CD4-positive, CD25-positive, alpha-beta regulatory T cell (primary cell): ENCODE results near the gene MTREX. TPM values are rescaled to one million over a fixed set of nuclear protein-coding genes. Genes with fewer than 3 reads are reported as not detected.

Experiments used
- ATAC-seq, 2 donors: fragments of 150-1000 bp; cut with Tn5 transposase; one replicate each; pipeline ENCODE4 v1.10.0; 2021; ENCODE audit warnings: low read depth in 2 of 2, moderate number of reproducible peaks in 2 of 2, moderate library complexity in 1 of 2
- DNase-seq, 3 donors: peaks; one replicate each; pipeline versions ENCODE4 v3.0.0 to v3.0.0-alpha.2; 2012 to 2022; ENCODE audit warnings: mixed read lengths in 1 of 3
- H3K27ac ChIP-seq: one replicate; pipeline ENCODE4 v1.7.0; 2013; ENCODE audit warnings: mild to moderate bottlenecking, low read length; ENCODE audit not compliant: insufficient read depth, poor library complexity, severe bottlenecking
- H3K27me3 ChIP-seq: one replicate; pipeline ENCODE4 v1.7.0; 2013; ENCODE audit warnings: low read length; ENCODE audit not compliant: control insufficient read depth, insufficient read depth
- H3K36me3 ChIP-seq: one replicate; pipeline ENCODE4 v1.7.0; 2013; ENCODE audit warnings: mild to moderate bottlenecking, low read length, moderate library complexity; ENCODE audit not compliant: control insufficient read depth, insufficient read depth
- H3K4me1 ChIP-seq: 2 replicates; pipeline ENCODE4 v1.7.0; 2013; ENCODE audit warnings: mild to moderate bottlenecking, low read length; ENCODE audit not compliant: insufficient read depth, control insufficient read depth, poor library complexity, severe bottlenecking
- H3K4me3 ChIP-seq: one replicate; pipeline ENCODE4 v1.7.0; 2013; ENCODE audit warnings: low read depth, mild to moderate bottlenecking, low read length, moderate library complexity
- H3K9me3 ChIP-seq, 2 experiments: 1 replicate in 1 of 2; 2 replicates in 1 of 2; pipeline ENCODE4 v1.7.0; 2013; ENCODE audit warnings: low read length in 2 of 2, mild to moderate bottlenecking in 1 of 2, moderate library complexity in 1 of 2; ENCODE audit not compliant: control insufficient read depth in 2 of 2
- H3K27ac Mint-ChIP-seq, 3 donors: one replicate each; pipeline ENCODE4 v1.8.0; 2020 to 2022; ENCODE audit warnings: mild to moderate bottlenecking in 3 of 3, mixed read lengths in 3 of 3, moderate library complexity in 2 of 3
- H3K27me3 Mint-ChIP-seq: one replicate; pipeline ENCODE4 v1.8.0; 2022; ENCODE audit warnings: mild to moderate bottlenecking, mixed read lengths
- H3K36me3 Mint-ChIP-seq: one replicate; pipeline ENCODE4 v1.8.0; 2020; ENCODE audit warnings: mixed read lengths
- H3K4me1 Mint-ChIP-seq, 4 donors: one replicate each; pipeline ENCODE4 v1.8.0; 2020 to 2022; ENCODE audit warnings: mixed read lengths in 4 of 4, mild to moderate bottlenecking in 1 of 4
- H3K4me3 Mint-ChIP-seq, 4 donors: one replicate each; pipeline ENCODE4 v1.8.0; 2020 to 2022; ENCODE audit warnings: mild to moderate bottlenecking in 4 of 4, mixed read lengths in 4 of 4, moderate library complexity in 3 of 4
- H3K9me3 Mint-ChIP-seq, 7 donors: one replicate each; pipeline ENCODE4 v1.8.0; 2020 to 2022; ENCODE audit warnings: mixed read lengths in 7 of 7, mild to moderate bottlenecking in 3 of 7, moderate library complexity in 2 of 7
- polyA plus RNA-seq, 4 donors: library from polyadenylated mRNA; unstranded; fragments of 300-500 nt; fragmentation: Illumina TruSeq; gene quantifications; one replicate each; pipeline ENCODE4 v1.2.3, GENCODE V29; 2021
- total RNA-seq: library from RNA; stranded (reverse); gene quantifications from one replicate; pipeline ENCODE4 v1.2.3, GENCODE V29; 2022

Gene MTREX
- total and polyA plus RNA-seq, 5 donors from 2014 or later, result 23.2 to 86.7 (median 32.2) TPM

DNA sequence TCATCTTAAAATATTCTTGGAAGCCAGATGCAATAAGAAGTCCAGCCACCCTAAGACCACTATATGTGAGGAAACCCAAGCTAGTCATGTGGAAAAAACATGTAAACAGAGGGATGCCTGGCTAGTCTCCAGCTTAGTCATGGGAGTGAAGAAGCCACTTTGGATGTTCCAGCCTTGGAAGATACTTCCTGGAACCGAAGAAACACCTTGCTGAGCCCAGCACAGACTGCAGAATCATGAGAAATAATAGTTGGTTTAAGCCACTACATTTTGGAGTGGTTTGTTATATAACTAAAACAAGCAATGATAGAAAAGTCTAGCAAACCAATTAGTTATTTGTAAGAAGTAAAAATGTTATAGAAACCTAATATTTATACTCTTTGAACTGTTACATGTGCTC lies 12.9 kb upstream of the MTREX start:
- Histone ChIP-seq H3K9me3 (no peaks in the 10 kb centered on the region), H3K36me3 (peaks cover 57% of the 10 kb centered on the region)

DNA sequence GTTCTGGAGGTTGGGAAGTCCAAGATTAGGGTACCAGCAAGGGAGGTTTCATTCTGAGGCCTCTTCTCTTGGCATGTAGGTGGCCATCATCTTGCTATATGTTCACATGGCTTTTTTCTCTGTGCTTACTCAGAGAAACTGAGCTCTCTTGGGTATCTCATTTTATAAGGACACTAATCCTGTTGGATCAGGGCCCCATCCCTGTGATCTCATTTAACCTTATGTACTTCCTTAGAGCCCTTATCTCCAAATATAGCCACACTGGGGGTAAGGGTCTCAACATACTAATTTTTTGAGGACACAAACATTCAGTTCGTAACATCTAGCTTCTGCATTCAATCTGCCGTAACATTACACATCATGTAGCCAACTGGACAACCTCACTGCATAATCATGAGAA lies 6.9 kb upstream of the MTREX start:
- Histone ChIP-seq H3K4me1 (peaks cover 9% of the 10 kb centered on the region), H3K27ac (no peak overlapping the region), H3K9me3 (no peaks in the 10 kb centered on the region), H3K36me3 (peaks cover 16% of the 10 kb centered on the region), H3K27me3 (no peaks in the 10 kb centered on the region), H3K4me3 (no peak overlapping the region)
- H3K27me3 Mint-ChIP-seq, result no peaks in the 10 kb centered on the region
- H3K27ac Mint-ChIP-seq, result no peak overlapping the region
- no peak overlapping the region for H3K4me3 Mint-ChIP-seq
- ATAC-seq (no peak), DNase-seq (no peak)
- no peaks in the 10 kb centered on the region for H3K9me3 Mint-ChIP-seq
- H3K36me3 Mint-ChIP-seq, result peaks cover 26% of the 10 kb centered on the region
- peaks cover 18 to 28% (median 22%) of the 10 kb centered on the region in 4 donors for H3K4me1 Mint-ChIP-seq

More for the DNA sequence above, 12.9 kb upstream of the MTREX start:
- Histone ChIP-seq H3K4me1 (no peaks in the 10 kb centered on the region), H3K27ac (no peak overlapping the region), H3K4me3 (no peak overlapping the region), H3K27me3 (no peaks in the 10 kb centered on the region)
- peaks cover 0 to 20% (median 8%) of the 10 kb centered on the region in 4 donors for H3K4me1 Mint-ChIP-seq
- no peak overlapping the region for H3K27ac Mint-ChIP-seq
- H3K27me3 Mint-ChIP-seq, result no peaks in the 10 kb centered on the region
- DNase-seq (no peak), ATAC-seq (no peak)
- no peaks in the 10 kb centered on the region for H3K9me3 Mint-ChIP-seq
- no peak overlapping the region for H3K4me3 Mint-ChIP-seq
- H3K36me3 Mint-ChIP-seq, result peaks cover 55% of the 10 kb centered on the region

DNA sequence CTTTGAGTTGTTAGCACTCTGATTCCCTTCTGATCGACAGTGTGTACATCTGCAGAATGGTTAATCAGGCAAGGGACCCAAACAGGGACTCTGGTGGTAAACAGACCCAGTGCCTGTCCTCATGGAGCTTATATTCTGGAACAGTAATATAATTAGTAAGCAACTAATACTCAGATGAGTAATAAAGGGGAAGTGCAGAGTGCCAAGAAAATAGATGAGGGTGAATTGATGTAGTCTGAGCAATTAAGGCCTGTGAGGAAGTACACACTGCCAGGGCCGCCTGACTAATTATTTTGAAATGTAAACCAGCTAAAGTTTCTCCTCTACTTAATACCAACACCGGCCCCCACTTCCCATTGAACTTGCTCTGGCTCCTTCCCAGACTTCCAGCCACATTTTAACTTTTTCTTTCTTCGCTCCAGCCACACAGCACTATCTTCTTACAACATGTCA lies 4.5 kb upstream of the MTREX start:
- Mint-ChIP-seq H3K4me1 (peaks cover 17 to 22% (median 20%) of the 10 kb centered on the region in 4 donors), H3K4me3 (peak overlapping the region in 3 of 4 donors; percentile 9 to 79 (median 36)), H3K36me3 (peaks cover 16% of the 10 kb centered on the region), H3K9me3 (no peaks in the 10 kb centered on the region), H3K27me3 (no peaks in the 10 kb centered on the region), H3K27ac (no peak overlapping the region)
- DNase-seq, result no peak
- H3K4me1 ChIP-seq, result peaks cover 24% of the 10 kb centered on the region
- no peaks in the 10 kb centered on the region for H3K9me3 ChIP-seq
- no peak overlapping the region for H3K4me3 ChIP-seq
- ATAC-seq, result no peak
- H3K36me3 ChIP-seq, result peaks cover 5% of the 10 kb centered on the region
- H3K27me3 ChIP-seq, result no peaks in the 10 kb centered on the region
- no peak overlapping the region for H3K27ac ChIP-seq

DNA sequence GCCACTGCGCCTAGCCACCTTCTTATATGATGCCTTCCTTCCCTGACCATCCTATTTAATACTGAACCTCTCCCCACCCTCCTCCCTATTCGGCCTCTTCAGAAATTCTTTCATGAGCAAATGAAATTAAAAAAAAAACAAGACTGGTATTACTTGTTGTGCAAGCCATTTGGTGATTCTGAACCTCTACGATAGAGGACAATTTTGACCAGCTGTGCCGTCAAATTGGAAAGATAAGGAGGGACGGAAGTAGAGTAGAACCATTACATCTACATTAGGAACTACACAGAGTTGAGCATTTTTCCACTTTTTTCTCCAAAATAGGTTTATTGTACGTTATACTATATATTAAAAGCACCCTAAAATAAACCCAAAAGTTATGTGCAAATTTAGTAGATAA lies 3.2 kb upstream of the MTREX start:
- peak overlapping the region in 1 of 4 donors; percentile 55 for H3K4me3 Mint-ChIP-seq
- no peak overlapping the region for H3K27ac Mint-ChIP-seq
- H3K9me3 Mint-ChIP-seq, result no peaks in the 10 kb centered on the region
- Histone ChIP-seq H3K9me3 (no peaks in the 10 kb centered on the region), H3K27ac (no peak overlapping the region), H3K4me1 (peaks cover 36% of the 10 kb centered on the region), H3K4me3 (no peak overlapping the region), H3K36me3 (peaks cover 5% of the 10 kb centered on the region), H3K27me3 (no peaks in the 10 kb centered on the region)
- ATAC-seq (no peak), DNase-seq (no peak)
- H3K27me3 Mint-ChIP-seq, result no peaks in the 10 kb centered on the region
- peaks cover 10 to 21% (median 15%) of the 10 kb centered on the region in 4 donors for H3K4me1 Mint-ChIP-seq
- H3K36me3 Mint-ChIP-seq, result peaks cover 16% of the 10 kb centered on the region

DNA sequence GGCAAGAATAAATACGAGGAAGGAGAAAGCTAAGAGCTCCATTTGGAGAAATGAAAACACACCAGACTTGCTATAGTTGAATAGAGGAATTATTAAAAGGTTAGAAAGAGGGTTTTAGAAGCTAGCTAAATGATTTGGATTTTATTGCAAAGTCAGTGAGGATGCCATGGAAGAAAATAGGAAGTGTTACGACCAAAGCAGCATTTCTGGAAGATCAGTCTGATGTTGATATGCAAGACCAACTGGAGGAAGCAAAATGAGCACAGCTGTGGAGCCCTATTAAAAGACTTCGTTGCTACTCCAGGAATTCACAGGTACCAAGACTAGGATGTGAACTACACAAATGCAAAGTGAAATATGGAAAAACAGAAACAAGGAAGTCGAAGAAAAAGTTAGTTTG lies 2.4 kb upstream of the MTREX start:
- Mint-ChIP-seq H3K4me1 (peaks cover 8 to 21% (median 15%) of the 10 kb centered on the region in 4 donors), H3K9me3 (no peaks in the 10 kb centered on the region), H3K36me3 (peaks cover 16% of the 10 kb centered on the region), H3K27me3 (no peaks in the 10 kb centered on the region), H3K27ac (no peak overlapping the region), H3K4me3 (no peak overlapping the region)
- Histone ChIP-seq H3K9me3 (no peaks in the 10 kb centered on the region), H3K4me3 (peak overlapping the region; percentile 99), H3K4me1 (peaks cover 44% of the 10 kb centered on the region), H3K27ac (no peak overlapping the region), H3K36me3 (peaks cover 5% of the 10 kb centered on the region), H3K27me3 (no peaks in the 10 kb centered on the region)
- no peak for DNase-seq
- no peak for ATAC-seq

DNA sequence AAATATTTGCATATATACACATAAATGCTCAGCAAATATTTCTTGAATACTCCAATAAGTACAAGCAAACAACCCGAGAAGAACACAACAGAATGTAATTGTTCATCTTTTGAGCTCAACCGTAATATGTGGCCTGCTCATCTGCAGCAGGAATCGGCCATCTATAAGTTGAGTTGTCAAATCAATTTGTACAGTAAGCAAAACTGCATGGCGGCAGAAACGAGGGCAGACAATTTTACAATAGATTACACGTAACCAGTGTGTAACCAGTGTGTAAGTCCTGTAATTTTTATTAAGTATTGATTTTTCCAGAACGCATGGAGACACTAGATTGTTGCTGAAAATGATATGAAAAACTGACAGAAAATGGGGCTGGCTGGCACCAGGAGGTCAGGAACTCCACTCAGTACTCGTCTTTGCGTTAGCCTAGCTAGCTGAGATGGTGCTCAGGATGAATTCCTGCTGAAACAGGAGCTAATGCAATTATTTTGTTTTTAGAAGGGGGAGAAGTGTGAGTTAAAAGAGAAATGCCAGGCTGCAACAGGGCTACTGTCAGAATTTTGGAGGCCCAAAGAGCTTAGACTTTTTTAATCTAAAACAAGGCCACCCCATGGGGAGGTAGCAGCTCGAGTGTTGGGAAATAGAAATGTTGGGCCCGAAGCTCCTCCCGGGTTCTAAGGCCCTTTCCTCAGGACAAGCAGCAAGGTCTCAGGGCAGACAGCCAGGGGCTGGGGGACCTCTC lies 977 bp upstream of the MTREX start:
- Histone ChIP-seq H3K9me3 (no peaks in the 10 kb centered on the region), H3K36me3 (peaks cover 7% of the 10 kb centered on the region), H3K27me3 (no peaks in the 10 kb centered on the region), H3K4me3 (peak overlapping the region; percentile 99), H3K27ac (peak overlapping the region; percentile 90), H3K4me1 (peaks cover 49% of the 10 kb centered on the region)
- H3K27ac Mint-ChIP-seq, result no peak overlapping the region
- DNase-seq (peak in 1 of 3 donors; percentile 18), ATAC-seq (no peak)
- H3K36me3 Mint-ChIP-seq, result peaks cover 9% of the 10 kb centered on the region
- H3K4me3 Mint-ChIP-seq, result no peak overlapping the region
- H3K27me3 Mint-ChIP-seq, result no peaks in the 10 kb centered on the region
- H3K4me1 Mint-ChIP-seq, result peaks cover 10 to 31% (median 27%) of the 10 kb centered on the region in 4 donors
- H3K9me3 Mint-ChIP-seq, result peaks cover 0 to 2% (median 0%) of the 10 kb centered on the region in 7 donors

DNA sequence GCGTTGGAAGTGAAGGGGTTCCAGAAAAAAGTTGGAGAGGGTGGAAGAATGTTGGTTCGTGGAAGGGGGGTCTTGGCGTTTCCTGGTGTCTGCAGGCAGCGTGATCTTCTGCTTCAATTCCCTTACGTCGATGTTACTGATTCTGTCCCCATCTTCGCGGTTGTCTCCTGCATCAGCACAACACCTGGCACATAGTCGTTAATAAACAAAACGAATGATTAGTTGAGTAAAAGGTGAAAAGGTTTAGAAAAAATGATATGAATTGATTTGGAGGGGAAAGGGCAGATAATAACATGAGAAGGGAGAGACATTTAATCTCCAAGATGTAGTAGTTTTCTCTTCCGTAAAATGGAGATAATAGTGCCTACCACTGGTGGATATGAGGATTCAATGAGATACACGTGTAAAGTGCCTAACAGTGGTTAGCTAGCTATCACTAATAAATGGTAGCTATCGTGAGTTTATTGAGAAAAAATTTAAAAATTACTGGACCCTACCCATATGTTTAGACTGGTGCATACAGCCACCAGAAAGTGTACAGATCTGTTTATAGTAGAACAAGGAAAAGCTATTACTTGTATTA lies 556 bp downstream of the MTREX start:
- H3K27me3 ChIP-seq, result no peaks in the 10 kb centered on the region
- H3K36me3 ChIP-seq, result peaks cover 7% of the 10 kb centered on the region
- no peaks in the 10 kb centered on the region for H3K9me3 ChIP-seq
- peaks cover 61% of the 10 kb centered on the region for H3K4me1 ChIP-seq
- H3K4me3 ChIP-seq, result peak overlapping the region; percentile 99
- no peak overlapping the region for H3K27ac Mint-ChIP-seq
- H3K4me1 Mint-ChIP-seq, result peaks cover 11 to 36% (median 26%) of the 10 kb centered on the region in 4 donors
- H3K4me3 Mint-ChIP-seq, result no peak overlapping the region
- ATAC-seq, result no peak
- peaks cover 3% of the 10 kb centered on the region for H3K36me3 Mint-ChIP-seq
- DNase-seq, result peak in 2 of 3 donors; percentile 4 to 60
- H3K9me3 Mint-ChIP-seq, result peaks cover 0 to 2% (median 0%) of the 10 kb centered on the region in 7 donors
- H3K27me3 Mint-ChIP-seq, result no peaks in the 10 kb centered on the region
- peak overlapping the region; percentile 90 for H3K27ac ChIP-seq
